Ishikawa (cell line): ENCODE results near the gene COX19.

Experiments used
- CEBPB ChIP-seq: IDR thresholded peaks from 2 replicates; pipeline ENCODE4 v1.6.1; 2012
- EP300 ChIP-seq: IDR thresholded peaks from 2 replicates; pipeline ENCODE4 v1.6.1; 2012; ENCODE audit warnings: borderline replicate concordance
- NFIC ChIP-seq: IDR thresholded peaks from 2 replicates; pipeline ENCODE4 v1.6.1; 2012
- TEAD4 ChIP-seq: IDR thresholded peaks from 2 replicates; pipeline ENCODE4 v1.6.1; 2012

DNA sequence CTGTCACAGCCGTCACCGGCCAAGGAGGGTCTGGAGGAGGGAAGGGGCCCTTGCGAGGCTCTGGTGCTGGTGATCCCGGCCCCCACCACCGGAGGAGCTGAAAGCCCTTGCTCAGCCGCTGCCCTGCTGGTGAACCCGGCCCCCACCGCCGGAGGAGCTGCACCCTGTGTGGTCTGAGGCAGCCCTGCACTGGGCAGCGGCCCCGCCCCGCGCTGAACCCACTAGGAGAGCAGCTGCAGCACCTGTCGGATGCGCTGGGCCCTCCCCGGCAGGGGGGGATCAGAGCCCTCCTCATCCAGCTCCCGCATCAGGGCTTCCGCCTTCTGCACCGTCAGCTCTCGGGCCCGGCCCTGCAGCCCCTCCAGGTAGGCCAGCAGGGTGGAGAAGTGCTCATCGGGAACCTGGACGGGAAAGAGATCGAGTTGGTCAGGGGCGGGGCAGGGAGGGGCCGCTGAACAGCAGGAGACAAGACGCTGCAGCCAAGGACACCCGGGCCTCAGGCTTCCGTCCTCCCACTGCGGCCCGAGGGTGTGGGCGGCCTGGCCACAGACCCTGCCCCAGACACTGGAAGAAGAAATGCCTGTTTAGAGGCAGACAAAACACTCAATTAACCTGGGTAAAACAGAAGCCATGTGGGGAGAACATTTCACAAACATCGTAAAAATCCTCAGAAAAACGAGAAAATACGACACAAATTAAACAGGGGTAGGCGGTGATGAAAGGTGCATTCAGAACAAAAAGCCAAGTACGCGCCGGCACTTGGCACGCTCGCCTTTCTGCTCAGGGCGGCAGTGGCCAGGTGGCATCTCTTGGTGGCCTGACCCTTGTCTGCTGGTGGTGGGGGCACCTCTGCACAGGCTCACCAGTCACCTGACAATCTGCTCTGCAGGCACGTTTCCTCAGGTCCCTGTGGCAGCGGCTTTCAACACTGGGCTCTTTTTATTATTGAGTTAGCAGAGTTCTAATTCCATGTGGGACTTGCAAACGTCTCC, 22.4 kb upstream of the COX19 start:
- TF ChIP-seq TEAD4: no peak
- no peak for TF ChIP-seq CEBPB
- no peak for TF ChIP-seq EP300
- no peak for TF ChIP-seq NFIC
